GM12878 (cell line): ENCODE measurements around the gene TMEM239. TPM values are rescaled to one million over a fixed set of nuclear protein-coding genes. Genes with fewer than 3 reads are reported as not detected.

ENCODE experiments used
- ATF2 ChIP-seq: IDR thresholded peaks from 2 replicates; pipeline ENCODE4 v1.6.1; 2012; ENCODE audit warnings: low read length, inconsistent platforms
- BHLHE40 ChIP-seq, 2 experiments: fragments of 450-650 bp in 1 of 2; IDR thresholded peaks; 2 replicates each; pipeline ENCODE4 v1.6.1; 2011 to 2017; ENCODE audit warnings: low read depth in 2 of 2, borderline replicate concordance in 1 of 2, improper control_type of control experiment in 1 of 2, low read length in 1 of 2, mild to moderate bottlenecking in 1 of 2
- CBX3 ChIP-seq: fragments of 200-600 bp; sonication (generic); IDR thresholded peaks from 2 replicates; pipeline ENCODE4 v1.6.1; 2016; ENCODE audit warnings: low read depth, borderline replicate concordance
- CHD1 ChIP-seq: IDR thresholded peaks from 2 replicates; pipeline ENCODE4 v1.6.1; 2012; ENCODE audit warnings: low read depth, low read length, improper control_type of control experiment
- CREB1 ChIP-seq: IDR thresholded peaks from 2 replicates; pipeline ENCODE4 v1.6.1; 2012; ENCODE audit warnings: low read depth, mild to moderate bottlenecking, inconsistent platforms
- JUND ChIP-seq: IDR thresholded peaks from 2 replicates; pipeline ENCODE4 v1.6.1; 2012; ENCODE audit warnings: low read depth, mild to moderate bottlenecking, low read length, improper control_type of control experiment, moderate library complexity
- KAT2A ChIP-seq: conservative IDR thresholded peaks from 2 replicates; pipeline ENCODE4 v1.6.1; 2011; ENCODE audit warnings: low read depth, low read length; ENCODE audit not compliant: control insufficient read depth
- KLF5 ChIP-seq: fragments of 450-650 bp; IDR thresholded peaks from 2 replicates; pipeline ENCODE4 v1.6.1; 2014; ENCODE audit warnings: mild to moderate bottlenecking; ENCODE audit not compliant: partially characterized antibody
- NFYA ChIP-seq: IDR thresholded peaks from 2 replicates; pipeline ENCODE4 v1.6.1; 2011; ENCODE audit warnings: low read depth, mild to moderate bottlenecking, low read length, improper control_type of control experiment, borderline replicate concordance
- PKNOX1 ChIP-seq: fragments of 450-650 bp; IDR thresholded peaks from 2 replicates; pipeline ENCODE4 v1.6.1; 2016; ENCODE audit warnings: mild to moderate bottlenecking
- TCF12 ChIP-seq: IDR thresholded peaks from 2 replicates; pipeline ENCODE4 v1.6.1; 2011; ENCODE audit warnings: low read depth, mild to moderate bottlenecking, low read length
- ZBTB11 ChIP-seq: fragments of 450-650 bp; formaldehyde crosslinking; IDR thresholded peaks from 2 replicates; pipeline ENCODE4 v1.5.0; 2022; ENCODE audit warnings: mild to moderate bottlenecking, missing genetic modification characterization
- polyA plus RNA-seq, 11 experiments: library from polyadenylated mRNA; depleted of rRNA in 4 of 11; unstranded in 6 of 11; stranded (reverse) in 5 of 11; fragments of >200 nt; fragmentation: Nextera tagmentation in 4 of 11; fragmentation: Illumina TruSeq in 1 of 11; extraction: Ambion mirVana in 4 of 11; extraction: Trizol in 1 of 11; gene quantifications; 1 replicate in 1 of 11; 2 replicates in 10 of 11; pipeline versions ENCODE4 v1.2.1 to v1.2.3, GENCODE V29; 2011 to 2016; ENCODE audit warnings: inconsistent platforms in 2 of 11, missing spikeins in 2 of 11, low read depth in 1 of 11
- total RNA-seq, 4 experiments: library from RNA; depleted of rRNA in 3 of 4; stranded (reverse); fragments of >200 nt in 3 of 4; fragmentation: Illumina TruSeq in 1 of 4; extraction: Trizol in 1 of 4; gene quantifications; 2 replicates each; pipeline versions ENCODE4 v1.2.1 to v1.2.3, GENCODE V29; 2013 to 2021

Gene TMEM239
- total and polyA plus RNA-seq, 10 of the 15 experiments (the other 5 are each of a cell fraction or from before 2014, with no cell fraction given): not detected

- TF ChIP-seq BHLHE40 (IDR thresholded peaks at IDR 0.05; ENCODE audit: borderline replicate concordance in 1 of 2, low read depth in 2 of 2, low read length in 1 of 2) (no peak), JUND (no peak), CHD1 (no peak), CBX3 (no peak), PKNOX1 (no peak), KAT2A (no peak), ZBTB11 (no peak), ATF2 (no peak), NFYA (no peak), CREB1 (no peak), TCF12 (no peak), KLF5 (no peak)
- TF ChIP-seq, all 136 proteins: peak for 0
Observed at GRCh38 chr20:2804041-2804828, 11.9 kb upstream of the TMEM239 start (continued).
